HG02798 (cell line): ENCODE measurements around the gene LRP1B.

ENCODE experiments used
- ATAC-seq: cut with Tn5 transposase; IDR thresholded peaks from one replicate; pipeline ENCODE4 v1.9.1; 2021; ENCODE audit warnings: mild to moderate bottlenecking; ENCODE audit not compliant: unreplicated experiment, poor library complexity

LRP1B gene

DNA sequence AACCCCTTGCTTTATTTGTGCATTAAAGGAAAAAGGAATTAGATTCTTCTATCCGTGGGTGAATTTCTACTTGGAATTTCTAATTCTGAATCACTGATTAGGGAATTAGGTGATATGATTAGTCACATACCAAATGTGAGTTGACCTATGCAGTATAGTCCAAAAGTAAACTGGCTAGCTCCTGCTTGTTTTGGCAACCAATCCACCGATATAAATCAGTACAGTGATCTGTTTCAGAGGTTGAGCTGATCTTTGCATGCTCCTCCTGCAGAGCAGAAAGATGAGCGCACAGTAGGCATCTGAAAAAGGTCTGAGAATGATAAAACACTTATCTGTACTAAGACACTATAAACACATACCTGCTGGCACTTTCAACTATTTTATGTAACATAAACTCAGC, 86.6 kb downstream of the LRP1B start:
- no peak for ATAC-seq

- no peak for ATAC-seq
Measured at GRCh38 chr2:142042536-142043199, 88.1 kb downstream of the LRP1B start.

DNA sequence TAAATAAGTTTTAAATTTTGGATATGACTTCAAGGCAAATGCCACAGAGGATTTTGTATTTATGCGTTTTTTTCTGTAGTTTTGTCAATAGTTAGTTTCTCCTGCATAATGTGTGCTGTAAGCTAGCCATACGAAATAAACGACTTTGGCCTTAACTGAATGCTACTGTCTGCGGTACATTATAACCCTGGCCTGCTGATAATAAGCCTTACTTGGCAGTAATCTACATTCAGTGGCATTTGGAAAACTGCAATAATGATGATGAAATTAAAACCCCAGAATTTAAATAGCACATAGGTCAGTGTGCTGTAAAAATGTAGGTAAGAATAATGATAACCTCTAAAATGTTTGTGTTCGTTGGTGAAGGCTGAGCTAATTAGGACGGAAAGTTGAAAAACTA, 88.8 kb downstream of the LRP1B start:
- ATAC-seq = no peak

GRCh38 chr2:142041105-142041504, 89.7 kb downstream of the LRP1B start:
- no peak for ATAC-seq

- ATAC-seq = no peak
Measured at GRCh38 chr2:142040556-142040955, 90.3 kb downstream of the LRP1B start.

- ATAC-seq = no peak
Measured at GRCh38 chr2:142038826-142039225, 92.0 kb downstream of the LRP1B start.

DNA sequence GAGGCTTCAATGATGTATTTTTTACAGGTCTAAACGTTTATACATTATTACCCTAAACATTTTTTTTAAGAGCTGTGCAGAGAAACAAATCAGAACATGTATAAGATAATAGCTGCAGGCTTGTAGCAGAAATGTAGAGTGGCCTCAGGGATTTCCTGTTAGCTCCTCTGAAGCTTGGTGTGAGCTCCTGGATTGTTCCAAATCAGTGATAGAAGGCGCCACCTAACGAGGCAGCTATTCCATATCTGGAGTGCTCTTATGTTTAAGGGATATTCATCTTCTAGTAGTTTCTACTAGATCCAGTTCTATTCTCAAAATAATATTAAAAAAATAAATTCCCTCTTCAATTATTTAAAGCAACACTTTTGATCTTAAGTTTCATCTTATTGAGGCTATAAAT, 93.1 kb downstream of the LRP1B start:
- no peak for ATAC-seq

DNA sequence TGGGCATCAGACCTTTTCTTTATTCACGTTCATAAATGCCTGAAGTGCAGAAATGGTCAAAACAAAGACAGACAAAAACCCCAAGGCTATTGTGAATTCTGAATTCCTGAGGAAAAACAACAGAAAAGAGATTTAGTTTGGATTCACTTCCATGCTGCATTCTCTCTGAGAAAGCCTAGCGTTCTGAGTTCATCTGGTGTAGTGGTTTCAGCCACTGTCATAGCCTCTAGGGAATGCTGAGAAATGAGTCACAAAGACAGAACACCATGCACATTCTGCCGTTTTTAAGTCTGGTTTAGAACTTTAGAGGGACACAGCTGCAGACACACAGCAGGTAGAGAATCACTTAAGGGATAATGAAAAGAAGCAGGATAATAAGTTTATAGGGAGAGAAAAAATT, 93.8 kb downstream of the LRP1B start:
- no peak for ATAC-seq

GRCh38 chr2:142033393-142033792, 97.4 kb downstream of the LRP1B start:
- ATAC-seq = no peak

GRCh38 chr2:142031656-142032055, 99.2 kb downstream of the LRP1B start:
- no peak for ATAC-seq

- ATAC-seq = no peak
Measured at GRCh38 chr2:142030735-142031134, 100.1 kb downstream of the LRP1B start.

DNA sequence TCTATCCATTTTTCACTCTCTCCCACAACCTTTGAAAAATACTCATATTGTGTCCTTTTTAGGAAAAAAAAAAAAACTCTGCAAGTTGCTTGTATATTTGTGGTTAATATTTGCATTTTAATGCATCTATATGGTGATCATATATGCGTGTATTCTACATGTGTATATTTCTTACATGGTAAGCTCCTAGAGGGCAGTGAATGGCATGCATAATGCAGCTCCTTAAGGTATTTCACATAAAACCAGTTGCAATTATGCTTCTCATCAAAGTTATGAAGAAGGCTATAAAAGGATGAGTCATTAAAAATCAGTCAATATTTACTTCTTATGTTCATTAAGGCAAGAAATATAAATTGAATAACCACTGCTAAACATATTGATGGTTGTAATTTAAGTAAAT, 100.8 kb downstream of the LRP1B start:
- ATAC-seq = no peak

- ATAC-seq = no peak
Measured at GRCh38 chr2:142025394-142025793, 105.4 kb downstream of the LRP1B start.

GRCh38 chr2:142020368-142020767, 110.4 kb downstream of the LRP1B start:
- no peak for ATAC-seq

GRCh38 chr2:142014536-142014935, 116.3 kb downstream of the LRP1B start:
- ATAC-seq = no peak

DNA sequence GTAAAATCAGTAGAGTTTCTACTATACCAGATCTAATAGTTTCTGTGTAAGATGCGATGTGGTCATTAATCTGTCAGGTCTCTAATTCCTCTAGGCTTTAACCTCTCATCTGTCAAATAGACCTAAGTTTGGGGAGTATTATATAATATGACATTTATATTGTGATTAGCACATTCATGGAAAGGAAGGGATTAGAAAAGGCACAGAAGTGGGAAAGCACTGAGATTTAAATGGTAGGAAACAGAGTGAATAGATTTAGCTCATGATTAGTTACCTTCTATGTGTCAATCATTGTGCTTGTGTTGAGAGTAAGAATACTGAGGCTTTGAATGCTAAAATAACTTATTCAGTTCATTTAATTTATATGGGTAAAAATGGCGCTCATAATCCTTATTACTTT, 118.0 kb downstream of the LRP1B start:
- ATAC-seq = no peak

- no peak for ATAC-seq
Measured at GRCh38 chr2:142010477-142011270, 120.1 kb downstream of the LRP1B start.

GRCh38 chr2:142008135-142008744, 122.6 kb downstream of the LRP1B start:
- no peak for ATAC-seq

DNA sequence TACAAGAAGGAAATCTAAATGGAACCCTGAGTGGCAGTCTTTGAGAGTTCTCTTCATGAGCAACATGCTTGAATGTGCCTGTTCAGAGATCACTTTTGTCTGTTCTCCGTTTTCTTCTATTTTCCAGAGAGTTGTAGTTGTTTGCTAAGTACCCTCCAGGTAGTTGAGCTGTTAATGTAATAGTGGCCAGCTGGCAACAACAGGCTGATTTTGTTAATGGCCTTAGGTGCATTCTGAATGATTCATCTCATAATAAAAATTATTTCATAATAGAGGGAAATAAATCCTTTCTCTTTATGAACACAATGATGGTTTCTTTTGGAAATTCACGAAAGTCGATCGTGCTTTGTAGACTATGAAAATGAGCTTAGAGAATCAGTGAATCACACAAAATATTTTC, 136.8 kb downstream of the LRP1B start:
- ATAC-seq = no peak

DNA sequence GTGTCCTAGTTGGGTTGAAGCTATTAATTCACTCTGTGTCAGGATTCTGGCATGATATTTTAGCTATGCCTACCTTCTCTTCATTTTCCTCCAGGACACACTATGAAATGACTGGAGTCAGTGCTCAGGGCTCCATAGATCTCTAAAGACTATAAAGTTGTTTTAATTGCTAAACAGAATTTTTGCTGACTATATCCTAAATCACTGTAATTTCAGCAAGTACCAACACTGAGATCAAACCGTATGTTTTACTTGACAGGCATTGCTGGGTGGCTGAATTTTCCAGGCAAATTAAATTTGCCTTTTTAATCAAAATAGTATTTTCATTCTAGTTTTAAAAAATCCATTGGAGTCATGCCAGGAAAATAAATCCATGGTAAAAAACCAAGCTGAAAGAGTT, 138.1 kb downstream of the LRP1B start:
- no peak for ATAC-seq

DNA sequence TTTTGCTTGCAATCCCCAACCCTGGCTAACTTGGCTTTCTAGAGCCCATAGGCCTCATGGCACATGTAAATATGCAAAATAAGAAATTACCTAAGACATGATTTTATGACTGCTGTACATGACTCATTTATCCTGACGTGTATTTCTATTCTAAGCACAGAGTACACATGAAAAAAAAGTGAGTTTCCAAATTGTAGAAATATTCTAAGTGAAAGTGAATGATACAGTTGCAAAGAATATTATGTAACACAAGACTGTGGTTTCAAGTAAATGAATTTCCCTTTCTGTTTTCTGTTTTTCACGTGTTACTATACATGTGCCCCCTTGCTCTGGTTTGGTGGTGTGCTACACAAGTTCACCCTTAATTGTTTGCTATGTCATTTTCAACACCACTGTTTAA, 162.4 kb downstream of the LRP1B start:
- no peak for ATAC-seq

GRCh38 chr2:141967980-141968379, 162.8 kb downstream of the LRP1B start:
- ATAC-seq = no peak
